Measurements from ENCODE around the gene MAD2L1.

MAD2L1 gene

DNA sequence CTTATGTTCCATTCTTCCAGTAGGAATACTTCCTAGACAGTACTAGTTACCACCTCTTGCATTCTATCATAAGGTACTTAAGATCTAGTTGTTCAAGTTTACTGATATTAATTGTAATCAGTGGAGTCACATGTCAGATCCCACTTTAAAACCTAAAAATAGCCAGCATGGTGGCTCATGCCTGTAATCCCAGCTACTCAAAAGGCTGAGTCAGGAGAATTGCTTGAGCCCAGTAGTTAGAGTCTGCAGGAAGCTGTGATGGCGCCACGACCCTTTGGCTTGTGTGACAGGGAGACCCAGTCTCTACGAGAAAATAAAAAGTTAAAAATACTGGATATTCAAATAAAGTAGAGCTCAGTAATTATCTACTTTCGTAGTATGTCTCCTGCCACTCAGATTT lies 57.7 kb downstream of the MAD2L1 start:
- H3K9me3 ChIP-seq (ENCODE audit: control insufficient read depth, low read length), result no peaks in the 10 kb centered on the region
- H3K4me3 ChIP-seq (ENCODE audit: insufficient read depth, low read depth, low read length), result no peak overlapping the region
- no peaks in the 10 kb centered on the region for H3K36me3 ChIP-seq (ENCODE audit: control insufficient read depth, insufficient read depth, low read length)
- H3K27ac ChIP-seq (ENCODE audit: insufficient read depth, low read depth, low read length, poor library complexity, severe bottlenecking), result no peak overlapping the region
- 91 to 93% methylated on average over 4 of the region's 4 CpGs for WGBS, 2 experiments
- no peaks in the 10 kb centered on the region for H3K27me3 ChIP-seq (ENCODE audit: control insufficient read depth, insufficient read depth, low read length, poor library complexity, severe bottlenecking)
- no peaks in the 10 kb centered on the region for H3K4me1 ChIP-seq (ENCODE audit: control insufficient read depth, insufficient read depth, low read length)

DNA sequence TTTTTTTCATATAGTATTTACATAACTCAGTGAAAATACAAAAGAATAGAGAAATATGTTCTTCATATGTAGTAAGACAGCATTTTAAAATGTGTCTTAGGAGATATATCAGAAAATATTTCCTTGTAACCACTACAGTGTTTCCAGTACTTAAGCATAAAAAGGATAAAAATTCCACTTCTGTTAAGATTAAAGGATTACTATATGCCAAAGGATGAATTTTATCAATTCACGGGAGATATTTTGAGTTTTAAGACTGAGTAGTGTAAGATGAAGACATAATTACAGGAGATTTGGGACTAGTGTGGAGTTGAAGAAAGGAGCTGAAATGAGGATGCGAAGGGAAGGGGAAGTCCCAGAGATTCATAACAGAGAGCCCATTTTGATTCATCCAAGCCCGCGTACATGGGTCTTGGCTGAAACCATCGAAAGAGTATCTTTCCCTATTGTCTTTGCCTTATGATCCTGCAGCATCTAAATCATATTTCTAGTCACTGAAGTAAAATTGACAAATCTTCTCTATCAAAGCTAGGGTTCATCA lies 58.7 kb downstream of the MAD2L1 start:
- H3K4me1 ChIP-seq (ENCODE audit: control insufficient read depth, insufficient read depth, low read length), result no peaks in the 10 kb centered on the region
- H3K9me3 ChIP-seq (ENCODE audit: control insufficient read depth, low read length), result no peaks in the 10 kb centered on the region
- WGBS, 2 experiments, result 97% methylated on average over 5 of the region's 5 CpGs
- H3K4me3 ChIP-seq (ENCODE audit: insufficient read depth, low read depth, low read length), result no peak overlapping the region
- no peaks in the 10 kb centered on the region for H3K36me3 ChIP-seq (ENCODE audit: control insufficient read depth, insufficient read depth, low read length)
- H3K27me3 ChIP-seq (ENCODE audit: control insufficient read depth, insufficient read depth, low read length, poor library complexity, severe bottlenecking), result no peaks in the 10 kb centered on the region
- H3K27ac ChIP-seq (ENCODE audit: insufficient read depth, low read depth, low read length, poor library complexity, severe bottlenecking), result no peak overlapping the region

DNA sequence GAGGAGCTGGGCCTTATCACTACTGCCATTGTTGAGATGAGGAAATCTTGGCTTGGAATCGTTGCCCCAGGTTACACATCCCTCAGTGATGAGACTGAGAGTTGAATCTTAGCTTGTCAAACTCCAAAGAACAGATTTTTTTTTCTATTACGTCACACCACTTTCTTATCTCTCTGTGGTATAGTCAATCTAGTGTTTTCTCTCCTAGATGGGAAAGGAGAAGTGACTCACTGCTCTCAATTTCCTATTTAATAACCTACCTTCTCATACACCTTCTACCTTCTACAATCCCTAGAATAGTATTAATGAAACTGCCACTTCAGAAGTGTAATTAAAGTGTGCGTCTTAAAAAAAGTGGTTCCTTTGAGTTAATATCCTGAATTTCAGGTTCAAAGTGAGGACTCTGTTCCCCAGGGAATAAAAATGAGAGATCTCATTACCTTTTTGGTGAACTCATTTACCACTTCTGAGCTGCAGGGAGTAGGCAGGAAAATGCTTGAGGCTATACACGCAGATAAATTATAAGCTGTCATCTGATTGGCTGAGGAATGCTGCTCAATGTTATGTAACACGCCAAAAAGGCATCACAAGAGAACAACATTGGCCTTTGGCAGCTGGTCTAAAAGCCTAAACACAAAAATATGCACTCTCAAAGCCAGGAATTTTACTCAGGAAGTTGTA lies 59.3 kb downstream of the MAD2L1 start:
- Histone ChIP-seq H3K4me3 (ENCODE audit: insufficient read depth, low read depth, low read length) (no peak overlapping the region), H3K4me1 (ENCODE audit: control insufficient read depth, insufficient read depth, low read length) (no peaks in the 10 kb centered on the region), H3K36me3 (ENCODE audit: control insufficient read depth, insufficient read depth, low read length) (no peaks in the 10 kb centered on the region), H3K27ac (ENCODE audit: insufficient read depth, low read depth, low read length, poor library complexity, severe bottlenecking) (no peak overlapping the region), H3K27me3 (ENCODE audit: control insufficient read depth, insufficient read depth, low read length, poor library complexity, severe bottlenecking) (no peaks in the 10 kb centered on the region), H3K9me3 (ENCODE audit: control insufficient read depth, low read length) (no peaks in the 10 kb centered on the region)
- WGBS, 2 experiments, result 82 to 84% methylated on average over 5 of the region's 5 CpGs
